Keratinocyte (primary cell): ENCODE data around the gene AIFM2.

ENCODE experiments used
- CTCF ChIP-seq, 3 experiments: IDR thresholded peaks in 1 of 3; conservative IDR thresholded peaks in 1 of 3; optimal IDR thresholded peaks in 1 of 3; 2 replicates in 2 of 3; 3 replicates in 1 of 3; pipeline versions ENCODE3 to v1.5.1; 2011; ENCODE audit warnings: low read length in 3 of 3, mild to moderate bottlenecking in 3 of 3, moderate library complexity in 2 of 3, control low read depth in 1 of 3, inconsistent platforms in 1 of 3; ENCODE audit not compliant: insufficient read depth in 2 of 3; ENCODE audit errors: extremely low read depth in 1 of 3
- EZH2 ChIP-seq: IDR thresholded peaks from one replicate; pipeline ENCODE4 v1.6.1; 2012; ENCODE audit warnings: inconsistent platforms, mild to moderate bottlenecking, low read length, moderate library complexity

- TF ChIP-seq EZH2 (no peak), CTCF (optimal IDR thresholded peaks at IDR 0.05 in 1 of 3, IDR thresholded peaks at IDR 0.05 in 1 of 3, conservative IDR thresholded peaks at IDR 0.05 in 1 of 3; ENCODE audit: extremely low read depth in 1 of 3, insufficient read depth in 2 of 3, low read length in 3 of 3) (no peak)
Observed at GRCh38 chr10:70158113-70158512, 25.5 kb upstream of the AIFM2 start.
